Central memory CD4-positive, alpha-beta T cell (primary cell): ENCODE measurements around the gene SCFD2.

Source experiments
- DNase-seq: peaks from one replicate; pipeline ENCODE4 v3.0.0; 2022

Gene SCFD2

DNA sequence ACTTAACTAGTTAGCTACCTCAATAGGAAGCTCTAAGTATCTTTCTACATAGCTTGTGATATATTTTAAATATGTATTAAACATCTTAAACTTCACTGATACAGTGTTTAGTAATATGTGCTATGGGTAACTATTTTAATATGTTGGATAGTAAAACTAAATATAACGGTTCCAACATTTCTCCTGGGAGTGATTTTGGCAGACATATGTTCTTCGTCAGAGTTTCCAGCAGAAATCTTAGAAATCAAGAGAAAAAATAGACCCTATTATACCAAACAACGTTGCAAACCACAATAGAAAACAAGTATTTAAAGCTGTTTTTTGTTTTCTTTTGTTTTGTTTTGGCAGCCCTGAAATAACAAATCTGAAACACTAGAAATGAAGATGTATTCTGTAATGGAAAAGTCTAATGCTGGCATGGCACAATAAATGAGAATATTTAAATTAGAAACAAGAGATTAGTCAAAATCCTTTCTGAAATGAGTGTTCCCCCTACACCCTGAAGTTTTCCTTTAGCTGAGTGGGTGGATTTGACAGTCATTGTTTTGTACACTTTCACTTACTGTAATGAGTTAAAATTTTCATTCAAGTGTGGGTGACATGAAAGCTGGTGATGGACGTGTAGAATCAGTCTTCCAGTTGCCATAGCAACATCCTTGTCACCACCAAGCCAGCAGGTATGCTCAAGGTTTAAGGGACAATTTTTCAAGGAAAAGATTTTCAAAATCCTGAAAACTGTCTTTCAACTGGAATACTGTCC lies 233.5 kb downstream of the SCFD2 start:
- no peak for DNase-seq

DNA sequence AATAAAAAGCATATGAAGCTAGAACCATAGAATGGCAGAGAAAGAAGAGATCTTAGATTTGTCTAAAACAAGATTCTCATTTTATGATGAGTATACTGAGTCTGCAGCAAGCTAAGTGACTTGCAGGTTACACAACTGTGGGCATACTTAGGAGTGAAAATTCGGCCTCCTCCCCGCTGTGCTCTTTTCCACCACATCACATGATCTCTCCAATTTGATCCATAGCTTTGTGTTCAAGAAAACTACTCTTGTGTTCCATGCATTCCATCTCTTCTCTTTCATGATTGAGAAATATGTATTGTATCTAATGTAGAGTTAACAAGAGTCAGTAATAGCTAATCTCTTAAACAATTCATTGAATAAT lies 234.3 kb downstream of the SCFD2 start:
- no peak for DNase-seq

DNA sequence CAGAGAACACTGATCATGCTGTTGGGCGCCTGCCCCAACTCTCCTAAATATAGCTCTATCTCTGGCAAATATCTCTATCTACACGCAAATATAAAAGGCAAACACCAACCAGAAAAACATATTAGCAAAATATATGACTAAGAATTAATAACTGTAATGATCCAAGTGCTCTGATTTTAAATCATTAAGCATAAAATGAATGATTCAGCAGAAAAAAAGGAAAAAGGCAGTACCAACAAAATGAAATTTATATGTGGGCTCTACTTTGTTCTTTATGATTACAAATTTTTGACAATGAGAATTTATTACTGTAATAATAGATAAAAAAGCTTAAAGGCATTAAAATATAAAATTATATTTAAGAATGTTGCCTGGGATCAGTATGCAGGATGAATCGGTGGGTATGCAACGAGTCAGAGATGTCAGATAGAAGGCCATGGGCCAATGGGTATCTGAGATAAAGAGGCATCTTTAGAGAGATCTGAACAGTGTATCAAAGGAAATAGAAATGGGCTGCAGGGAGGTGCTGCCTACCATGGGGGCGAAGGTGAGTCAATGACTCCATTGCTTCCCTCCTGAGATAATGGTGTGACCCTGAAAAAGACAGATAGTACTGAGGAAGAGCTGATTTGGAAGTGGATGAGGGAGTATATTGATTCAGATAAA lies 234.8 kb downstream of the SCFD2 start:
- no peak for DNase-seq

DNA sequence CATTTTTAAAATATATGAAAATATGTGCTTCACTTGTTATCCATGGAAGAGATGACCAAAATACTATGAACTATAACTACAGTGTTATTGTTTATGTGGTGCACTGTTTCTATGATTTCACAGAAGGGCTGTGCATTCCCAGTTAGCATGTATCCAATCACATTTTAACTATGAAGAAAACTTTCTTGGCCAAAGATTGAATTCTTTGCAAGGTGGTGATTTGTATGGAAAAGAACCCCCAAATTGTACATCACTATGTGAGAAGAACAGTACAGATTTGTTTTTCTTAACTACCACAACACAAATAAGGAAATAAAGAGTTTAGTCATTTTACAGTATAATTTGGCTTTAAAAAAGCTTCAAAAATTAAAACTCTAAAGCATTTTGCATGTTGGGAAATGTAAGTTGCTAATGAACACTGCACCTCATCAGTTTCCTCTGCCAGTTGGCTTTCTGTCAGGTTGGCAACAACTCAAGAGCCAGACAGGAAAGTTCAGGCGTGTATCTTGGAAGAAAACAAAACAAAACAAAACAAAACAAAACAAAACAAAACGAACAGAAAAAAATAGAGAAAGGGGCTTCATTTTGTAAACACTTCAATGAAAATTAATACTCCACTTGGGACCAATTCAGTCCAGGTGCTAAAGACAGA lies 237.0 kb downstream of the SCFD2 start:
- DNase-seq, result no peak

DNA sequence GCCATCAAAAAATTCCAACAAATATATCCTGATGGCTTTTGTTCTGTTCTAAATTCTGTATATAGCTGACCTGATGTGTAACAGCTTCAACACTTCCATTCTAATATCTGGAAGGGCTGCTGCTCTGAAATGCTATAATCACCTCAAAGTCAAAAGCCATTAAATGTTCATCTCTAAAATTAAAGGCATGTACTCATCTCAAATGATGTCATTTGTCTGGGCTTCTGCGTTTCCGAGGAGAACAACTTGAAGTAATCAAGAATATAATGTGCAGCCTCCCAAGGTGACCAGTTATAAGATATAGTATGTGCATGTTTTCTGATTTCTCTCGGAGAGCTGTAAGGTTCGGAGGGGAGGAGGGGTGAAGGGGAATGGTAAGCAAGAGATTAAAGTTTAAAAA lies 237.6 kb downstream of the SCFD2 start:
- DNase-seq, result no peak

DNA sequence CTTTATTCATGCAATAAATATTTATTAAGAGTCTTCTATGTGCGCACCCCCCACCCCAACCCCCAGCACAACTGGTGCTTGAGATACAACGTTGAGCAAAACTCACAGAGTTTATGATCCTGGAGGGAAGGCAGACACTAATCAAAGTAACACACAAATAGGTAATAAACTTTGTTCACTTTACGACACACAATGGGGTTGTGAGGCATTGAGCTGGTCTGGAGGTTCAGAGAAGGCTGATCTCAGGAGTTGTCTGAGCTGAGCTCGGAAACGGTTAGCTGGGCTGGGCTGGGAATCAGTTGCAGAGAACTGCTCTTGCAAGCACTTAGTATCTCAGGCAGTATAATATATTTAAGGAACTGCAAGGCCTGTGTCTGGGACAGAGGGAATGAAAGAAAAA lies 238.5 kb downstream of the SCFD2 start:
- no peak for DNase-seq

DNA sequence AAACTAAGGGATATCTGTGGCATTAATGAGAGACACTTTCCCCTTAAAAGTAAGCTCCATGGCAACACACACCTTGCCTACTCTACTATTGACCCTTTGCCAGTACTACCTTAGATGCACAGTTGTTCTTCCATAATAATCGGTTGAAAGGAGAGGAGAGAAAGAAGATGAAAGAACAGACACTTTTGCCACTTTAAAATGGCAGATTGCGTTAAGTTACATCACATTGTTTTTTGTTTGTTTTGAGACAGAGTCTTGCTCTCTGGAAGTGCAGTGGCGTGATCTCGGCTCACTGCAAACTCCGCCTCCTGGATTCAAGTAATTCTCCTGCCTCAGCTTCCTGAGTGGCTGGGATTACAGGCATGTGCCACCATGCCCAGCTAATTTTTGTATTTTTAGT lies 239.8 kb downstream of the SCFD2 start:
- DNase-seq, result no peak

DNA sequence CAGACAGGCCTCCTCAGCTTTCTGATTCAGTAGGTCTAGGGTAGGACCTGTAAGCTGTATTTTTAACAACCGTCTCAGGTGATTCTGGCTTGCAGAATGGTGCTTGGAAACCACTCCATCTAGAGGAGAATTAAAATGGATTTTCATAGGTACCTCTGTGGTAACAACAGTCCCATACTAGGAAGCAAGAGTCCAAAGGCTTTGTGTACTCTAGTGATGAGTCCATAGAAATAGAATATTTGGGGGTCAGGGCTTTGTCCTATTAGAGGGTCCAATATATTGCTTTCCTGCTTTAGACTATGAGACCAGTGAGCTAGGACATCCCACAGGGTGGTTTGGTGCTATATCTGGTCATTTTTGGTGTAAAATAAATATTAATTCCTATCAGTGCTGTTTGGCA lies 242.0 kb downstream of the SCFD2 start:
- DNase-seq, result no peak

DNA sequence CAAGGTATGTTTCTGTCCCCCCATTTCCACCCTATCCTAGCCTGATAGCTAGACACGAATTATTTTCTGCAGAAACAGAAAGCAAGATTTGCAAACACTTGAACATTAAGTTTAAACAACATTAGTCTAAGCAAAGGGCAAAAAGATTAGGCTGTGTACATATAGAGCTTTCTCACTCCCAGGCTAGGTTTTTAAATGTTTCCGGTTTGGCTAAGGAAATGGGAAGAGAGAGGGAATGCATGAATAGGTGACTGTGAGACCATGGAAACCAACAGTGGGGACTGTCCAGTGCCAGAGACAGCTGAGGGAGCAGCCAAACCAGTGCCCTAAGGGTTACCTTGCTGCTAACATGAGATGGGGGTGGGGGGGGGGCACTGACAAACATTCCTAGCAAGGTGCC lies 242.7 kb downstream of the SCFD2 start:
- no peak for DNase-seq

DNA sequence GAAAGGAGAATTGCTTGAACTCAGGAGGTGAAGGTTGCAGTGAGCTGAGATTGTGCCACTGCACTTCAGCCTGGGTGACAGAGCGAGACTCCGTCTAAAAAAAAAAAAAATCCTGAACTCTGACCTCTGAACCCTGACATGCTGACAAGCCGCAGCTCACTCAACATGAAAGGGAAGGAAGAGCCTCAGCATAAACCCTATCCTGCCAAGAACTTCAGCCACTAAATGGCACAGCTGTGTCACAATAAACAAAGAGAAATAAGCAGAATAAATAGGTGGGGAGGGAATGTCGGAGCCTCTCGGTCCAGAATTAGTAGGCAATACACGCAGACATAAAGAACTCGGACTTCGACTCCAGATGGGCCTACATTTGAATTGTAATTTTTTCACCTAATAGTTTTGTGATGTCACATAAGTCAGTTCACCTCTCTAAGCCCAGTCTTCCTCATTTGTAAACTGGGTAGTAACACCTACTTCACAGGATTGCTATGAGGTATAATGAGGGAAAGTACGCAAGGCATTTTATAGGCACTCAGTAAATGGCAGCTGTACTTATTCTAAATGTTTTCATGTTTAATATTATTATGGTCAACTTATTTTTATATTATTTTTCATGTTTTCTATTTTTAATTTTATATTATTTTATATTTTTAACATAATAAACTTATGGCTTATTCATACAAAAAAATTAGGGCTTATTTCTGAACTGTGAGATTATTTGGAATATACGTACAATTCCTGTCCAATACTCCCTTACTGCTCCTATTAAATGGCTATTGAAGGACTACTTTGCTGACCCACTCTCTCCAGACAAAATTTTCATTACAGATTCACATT lies 243.4 kb downstream of the SCFD2 start:
- DNase-seq, result no peak

DNA sequence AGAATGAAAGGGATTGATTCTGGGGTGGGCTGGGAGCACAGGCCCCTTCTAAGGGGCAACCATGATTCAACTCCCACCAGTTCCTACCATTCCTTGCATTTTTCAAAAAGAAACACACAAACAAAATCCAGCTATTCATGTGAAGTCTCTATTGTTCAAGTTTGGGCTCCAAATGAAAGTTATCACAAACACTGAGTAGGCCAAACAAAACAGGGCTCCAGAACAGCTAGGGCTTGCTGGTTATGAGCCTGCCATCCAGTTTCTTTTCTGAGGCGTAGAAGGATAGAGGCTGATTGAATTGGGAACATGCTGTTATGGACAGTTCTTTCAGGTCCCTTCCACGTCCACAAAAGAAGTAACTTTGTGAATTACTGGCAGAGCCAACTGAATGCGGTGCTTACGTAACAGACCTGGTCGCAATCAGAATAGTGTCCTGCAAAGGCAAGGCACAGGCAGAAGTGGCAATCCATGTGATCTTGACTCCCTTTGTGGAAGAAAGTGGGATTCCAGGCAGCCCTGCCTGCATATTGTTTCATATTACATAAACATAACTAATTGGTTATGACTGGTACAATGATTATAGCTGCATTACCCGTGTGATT lies 244.5 kb downstream of the SCFD2 start:
- DNase-seq, result no peak

DNA sequence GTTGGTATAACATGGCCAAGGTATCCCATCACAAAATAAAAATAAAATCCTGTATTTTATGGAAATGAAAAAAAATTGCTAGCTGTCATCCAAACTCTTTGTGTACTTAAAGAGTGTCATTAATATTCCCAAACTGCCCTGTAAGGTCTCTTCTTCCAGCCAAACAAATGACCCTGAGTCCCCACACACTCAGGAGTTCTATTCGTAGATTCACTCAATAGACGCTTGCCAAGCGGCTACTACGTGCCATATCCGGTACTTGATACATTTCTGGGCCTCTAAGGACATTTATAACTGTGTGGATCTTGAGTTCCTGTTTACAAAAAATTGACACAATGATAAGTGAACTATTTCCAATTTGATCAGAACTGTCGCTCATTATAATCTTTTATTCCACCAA lies 245.1 kb downstream of the SCFD2 start:
- no peak for DNase-seq

DNA sequence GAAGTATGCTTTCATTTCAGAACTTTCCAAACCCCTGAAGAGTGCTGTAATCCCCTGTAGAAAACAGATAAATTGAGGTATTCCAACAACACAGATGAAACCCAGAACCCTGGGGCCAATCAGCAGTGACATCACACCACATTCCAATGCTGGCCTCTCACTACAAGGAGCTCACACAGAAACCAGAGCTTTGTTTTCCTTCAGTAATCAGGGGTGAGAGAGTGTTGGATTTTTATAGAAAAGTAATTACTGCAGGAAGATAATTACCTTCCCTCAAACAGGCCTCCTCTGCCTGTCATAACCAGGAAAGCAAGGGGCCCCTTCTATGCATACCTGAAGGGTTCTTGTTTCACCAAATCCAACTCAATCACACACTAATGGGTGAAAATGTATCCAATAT lies 246.2 kb downstream of the SCFD2 start:
- DNase-seq, result no peak

DNA sequence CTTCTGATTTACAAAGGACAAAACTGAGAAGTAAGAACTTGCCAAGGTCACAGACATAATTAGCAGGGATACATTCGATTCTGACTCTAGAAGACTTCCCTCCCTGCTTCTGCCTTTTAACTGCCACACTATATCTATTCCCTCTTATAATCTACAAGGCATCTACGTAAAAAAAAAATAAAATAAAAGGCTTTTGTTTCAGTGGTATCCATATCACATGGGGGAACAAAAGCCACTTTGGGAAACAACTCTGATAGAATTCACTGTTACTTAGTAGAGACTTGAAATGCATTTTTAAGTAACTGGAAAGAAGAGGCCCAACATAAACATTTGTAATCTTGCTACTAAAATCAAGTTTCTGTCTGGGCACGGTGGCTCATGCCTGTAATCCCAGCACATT lies 247.2 kb downstream of the SCFD2 start:
- no peak for DNase-seq

DNA sequence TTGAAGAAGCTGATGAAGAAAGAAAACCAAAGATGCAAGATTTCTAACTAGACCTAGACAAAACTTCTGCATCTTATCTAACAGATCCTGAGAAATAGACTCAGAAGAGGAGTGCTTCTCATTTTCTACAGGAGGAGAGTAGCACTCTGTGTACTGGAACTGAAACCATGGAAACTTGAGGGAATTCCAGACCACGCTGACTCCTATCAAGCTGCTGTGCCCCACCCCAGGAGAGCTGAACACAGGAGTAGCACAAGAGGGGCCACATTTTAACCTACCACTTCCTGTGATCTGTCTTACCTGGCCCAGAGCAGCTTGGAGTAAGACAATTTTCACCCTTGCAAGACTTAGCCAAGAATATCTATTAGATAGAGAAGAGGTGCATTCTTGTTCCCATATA lies 248.9 kb downstream of the SCFD2 start:
- DNase-seq, result no peak

DNA sequence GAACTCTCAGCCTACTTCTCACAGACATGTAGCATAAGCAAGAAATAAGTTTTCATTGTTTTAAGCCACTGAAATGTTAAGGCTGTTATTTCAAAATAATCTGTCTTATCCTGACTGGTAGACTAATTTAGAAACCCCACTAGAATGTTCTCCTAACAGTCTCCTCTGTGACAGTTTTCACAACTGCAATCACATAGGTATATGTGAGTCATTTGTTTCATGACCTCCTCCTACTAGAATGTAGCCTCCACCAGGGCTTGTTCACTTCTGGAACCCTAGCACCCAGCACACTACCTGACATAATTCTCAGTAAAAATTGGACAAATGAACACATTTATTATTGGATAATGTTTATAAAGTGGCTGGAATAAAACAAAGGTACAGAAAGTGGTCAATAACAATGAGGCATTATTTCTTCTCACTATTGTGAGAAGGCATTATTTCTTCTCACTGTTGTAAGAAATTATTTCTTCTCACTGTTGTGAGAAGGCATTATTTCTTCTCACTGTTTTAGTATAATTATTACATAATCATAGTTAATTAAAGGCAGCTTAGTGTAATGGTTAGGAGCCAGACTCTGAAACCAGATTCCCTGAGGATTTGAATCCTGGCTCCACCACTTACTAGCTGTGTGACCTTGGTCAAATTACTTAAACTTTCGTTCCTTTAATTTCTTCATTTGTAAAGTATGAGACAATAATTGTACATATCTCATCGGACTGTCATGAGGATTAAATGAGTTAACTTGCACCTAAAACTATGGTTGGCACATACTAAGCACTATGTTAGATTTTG lies 252.2 kb downstream of the SCFD2 start:
- no peak for DNase-seq

DNA sequence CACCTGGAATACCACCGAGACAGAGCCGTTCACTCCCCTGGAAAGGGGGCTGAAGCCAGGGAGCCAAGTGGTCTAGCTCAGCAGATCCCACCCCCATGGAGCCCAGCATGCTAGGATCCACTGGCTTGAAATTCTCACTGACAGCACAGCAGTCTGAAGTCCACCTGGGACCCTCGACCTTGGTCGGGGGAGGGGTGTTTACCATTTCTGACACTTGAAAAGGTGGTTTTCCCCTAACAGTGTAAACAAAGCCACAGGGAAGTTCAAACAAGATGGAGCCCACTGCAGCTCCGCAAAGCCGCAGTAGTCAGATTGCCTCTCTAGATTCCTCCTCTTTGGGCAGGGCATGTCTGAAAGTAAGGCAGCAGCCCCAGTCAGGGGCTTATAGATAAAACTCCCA lies 260.5 kb downstream of the SCFD2 start:
- DNase-seq, result no peak

DNA sequence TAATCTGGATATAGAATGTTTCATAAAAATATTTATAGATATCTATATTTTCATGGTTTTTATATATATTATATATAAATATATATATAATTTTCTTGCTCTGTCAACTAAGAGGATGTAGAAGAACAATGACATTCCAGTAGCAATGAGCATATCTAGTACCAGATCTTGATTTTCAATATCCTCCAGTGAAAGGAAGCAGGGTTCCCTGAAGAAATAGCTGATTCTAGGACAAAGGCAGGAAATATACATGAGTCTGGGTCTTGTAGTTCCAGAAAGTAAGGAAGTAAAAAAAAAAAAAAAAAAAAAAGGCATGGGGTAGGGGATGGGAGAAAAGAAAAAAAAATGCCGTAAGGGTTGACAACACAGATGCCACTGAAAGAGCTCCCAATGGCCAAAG lies 262.4 kb downstream of the SCFD2 start:
- no peak for DNase-seq

DNA sequence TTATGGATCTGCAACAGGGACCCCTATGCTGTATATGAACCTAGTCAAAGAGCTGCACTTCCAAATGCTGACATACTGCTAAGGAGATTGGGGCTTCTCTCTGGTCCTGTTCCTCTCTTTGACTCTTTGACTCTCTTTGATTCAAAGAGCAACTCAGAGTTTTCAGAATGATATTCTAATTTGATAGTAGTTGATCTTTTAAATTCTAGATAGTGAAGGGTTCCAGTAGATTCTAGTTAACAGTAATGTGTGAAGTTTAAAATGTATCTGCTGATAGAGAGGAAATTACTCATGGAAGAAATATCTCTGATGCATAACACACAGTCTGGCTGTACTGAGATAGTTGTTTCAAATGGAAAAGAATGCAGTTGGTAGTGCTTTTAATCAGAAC lies 264.7 kb downstream of the SCFD2 start:
- no peak for DNase-seq

DNA sequence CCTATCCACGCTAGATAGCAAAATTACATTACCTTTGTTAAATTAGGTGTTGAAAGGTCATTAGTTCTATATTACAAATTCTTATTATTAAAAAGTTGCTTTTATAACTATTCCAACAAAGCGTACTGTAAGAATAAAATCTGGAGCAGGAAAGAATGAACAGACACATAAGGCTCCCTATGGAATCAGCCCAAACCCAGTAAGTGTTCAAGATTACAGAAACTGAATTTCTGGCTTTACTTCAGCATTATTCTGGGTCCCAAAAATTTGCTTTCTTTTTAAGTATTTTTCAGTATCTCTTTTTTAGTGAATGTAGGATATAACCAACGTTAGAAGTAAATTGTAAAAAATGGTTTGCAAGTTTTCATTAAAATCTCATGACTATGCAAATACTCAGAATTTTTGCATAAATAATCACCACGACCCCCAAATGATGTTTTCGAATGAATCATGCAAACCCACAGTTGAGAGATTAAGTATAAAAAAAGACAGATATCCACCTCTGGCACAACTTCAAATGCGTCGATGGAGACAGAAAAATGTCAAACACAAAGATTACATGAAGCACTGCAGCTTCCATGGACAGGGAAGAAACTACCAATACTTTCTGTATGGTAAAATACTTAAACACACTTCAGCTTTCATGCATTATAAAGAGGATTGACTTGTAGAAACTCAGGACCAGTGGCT lies 265.2 kb downstream of the SCFD2 start:
- no peak for DNase-seq

DNA sequence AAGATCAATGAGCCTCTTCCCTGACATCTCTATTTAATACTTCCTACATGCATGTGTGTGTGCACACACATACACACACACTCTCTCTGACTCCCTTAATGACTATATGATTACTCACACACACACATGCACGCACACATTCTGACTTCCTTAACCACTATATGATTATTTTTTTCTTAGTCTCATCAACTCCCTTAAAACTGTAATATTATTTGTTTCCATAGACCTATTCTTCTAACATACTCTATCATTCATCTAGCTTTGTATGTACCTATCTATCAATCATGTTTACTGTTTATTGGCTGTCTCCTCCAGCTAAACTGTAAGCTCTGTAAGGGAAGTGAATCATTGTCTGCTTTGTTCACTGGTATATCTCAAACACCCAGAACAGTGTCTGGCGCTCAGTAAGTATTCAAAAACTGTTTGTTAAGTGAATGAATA lies 267.2 kb downstream of the SCFD2 start:
- DNase-seq, result no peak
